ENCODE measurements around the gene BPIFB3.
A peak's percentile ranks its signal among the peaks of the same experiment; 100 is the strongest.

Gene BPIFB3

DNA sequence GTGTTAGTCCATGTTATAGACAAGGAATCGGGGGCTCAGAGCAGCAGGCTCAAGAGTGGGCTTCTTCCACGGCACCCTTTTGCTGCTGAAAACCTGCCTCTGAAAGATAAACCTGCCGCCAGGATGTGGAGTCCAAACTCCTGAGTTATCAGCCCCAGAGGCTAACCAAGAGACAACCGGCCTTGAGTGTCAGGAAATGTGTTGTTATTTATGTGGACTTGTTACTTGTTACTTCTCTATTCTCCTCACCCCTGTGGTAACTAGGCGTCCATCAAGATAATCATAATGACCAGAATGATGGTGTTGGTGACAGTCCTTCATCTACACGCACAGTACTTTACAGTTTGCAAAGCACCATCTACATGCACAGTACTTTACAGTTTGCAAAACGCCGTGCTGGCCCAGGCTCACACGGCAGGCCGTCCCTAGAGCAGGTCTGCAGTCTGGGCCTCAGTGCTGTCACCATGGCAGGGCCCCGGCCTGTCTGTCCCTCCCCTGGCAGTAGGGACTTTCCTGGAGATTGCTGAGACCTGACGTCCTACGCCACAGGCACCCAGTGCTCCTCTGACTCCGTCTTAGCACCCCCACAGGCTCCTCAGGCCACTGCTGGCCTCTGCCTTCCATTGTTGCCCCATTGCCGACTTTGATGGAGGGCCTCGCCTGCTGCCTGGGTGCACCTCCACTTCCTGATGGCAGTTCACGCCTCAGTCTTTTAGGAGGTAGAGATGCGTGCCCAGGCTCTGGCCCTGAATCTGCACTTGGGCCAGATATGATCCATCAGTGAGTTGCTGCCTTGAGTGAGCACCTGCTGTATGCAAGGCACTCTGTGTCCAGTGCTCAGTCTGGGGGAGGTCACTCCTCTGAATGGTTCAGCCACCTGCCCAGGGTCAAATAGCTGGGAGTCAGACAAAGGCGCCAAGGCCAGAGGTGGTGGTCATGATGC lies 16.7 kb downstream of the BPIFB3 start:
- no peaks in the 10 kb centered on the region for H3K4me1 ChIP-seq (ENCODE audit: control insufficient read depth, insufficient read depth, low read length)
- no peaks in the 10 kb centered on the region for H3K9me3 ChIP-seq (ENCODE audit: control insufficient read depth, insufficient read depth, low read depth, low read length)
- ChIA-PET CTCF (no interaction called here), POLR2A (interaction anchor here (1.1 kb wide), 1 partner anchor 923 kb away, joined by 4 read pairs; no protein-coding TSS in a partner anchor)
- no peak overlapping the region for H3K4me3 ChIP-seq (ENCODE audit: low read depth, low read length)
- TF ChIP-seq ZNF558 (tag by site-specific recombination; IDR thresholded peaks at IDR 0.05) (no peak), ZNF701 (tag by site-specific recombination; IDR thresholded peaks at IDR 0.05) (no peak), ZNF76 (tag by site-specific recombination; IDR thresholded peaks at IDR 0.05; ENCODE audit: borderline replicate concordance, low read depth) (no peak), BCL11A (tag by site-specific recombination; IDR thresholded peaks at IDR 0.05; ENCODE audit: low read depth) (no peak), ZBTB48 (tag by site-specific recombination; IDR thresholded peaks at IDR 0.05) (no peak), ZNF16 (tag by site-specific recombination; IDR thresholded peaks at IDR 0.05; ENCODE audit: low read depth) (no peak), ZNF561 (tag by site-specific recombination; IDR thresholded peaks at IDR 0.05; ENCODE audit: borderline replicate concordance) (no peak), ZNF426 (tag by site-specific recombination; IDR thresholded peaks at IDR 0.05) (no peak), FEZF1 (tag by site-specific recombination; IDR thresholded peaks at IDR 0.05) (no peak)
- TF ChIP-seq, protein P1, sequence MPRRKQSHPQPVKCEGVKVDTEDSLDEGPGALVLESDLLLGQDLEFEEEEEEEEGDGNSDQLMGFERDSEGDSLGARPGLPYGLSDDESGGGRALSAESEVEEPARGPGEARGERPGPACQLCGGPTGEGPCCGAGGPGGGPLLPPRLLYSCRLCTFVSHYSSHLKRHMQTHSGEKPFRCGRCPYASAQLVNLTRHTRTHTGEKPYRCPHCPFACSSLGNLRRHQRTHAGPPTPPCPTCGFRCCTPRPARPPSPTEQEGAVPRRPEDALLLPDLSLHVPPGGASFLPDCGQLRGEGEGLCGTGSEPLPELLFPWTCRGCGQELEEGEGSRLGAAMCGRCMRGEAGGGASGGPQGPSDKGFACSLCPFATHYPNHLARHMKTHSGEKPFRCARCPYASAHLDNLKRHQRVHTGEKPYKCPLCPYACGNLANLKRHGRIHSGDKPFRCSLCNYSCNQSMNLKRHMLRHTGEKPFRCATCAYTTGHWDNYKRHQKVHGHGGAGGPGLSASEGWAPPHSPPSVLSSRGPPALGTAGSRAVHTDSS (tag by site-specific recombination; IDR thresholded peaks at IDR 0.05): no peak
- TF ChIP-seq, protein P2, sequence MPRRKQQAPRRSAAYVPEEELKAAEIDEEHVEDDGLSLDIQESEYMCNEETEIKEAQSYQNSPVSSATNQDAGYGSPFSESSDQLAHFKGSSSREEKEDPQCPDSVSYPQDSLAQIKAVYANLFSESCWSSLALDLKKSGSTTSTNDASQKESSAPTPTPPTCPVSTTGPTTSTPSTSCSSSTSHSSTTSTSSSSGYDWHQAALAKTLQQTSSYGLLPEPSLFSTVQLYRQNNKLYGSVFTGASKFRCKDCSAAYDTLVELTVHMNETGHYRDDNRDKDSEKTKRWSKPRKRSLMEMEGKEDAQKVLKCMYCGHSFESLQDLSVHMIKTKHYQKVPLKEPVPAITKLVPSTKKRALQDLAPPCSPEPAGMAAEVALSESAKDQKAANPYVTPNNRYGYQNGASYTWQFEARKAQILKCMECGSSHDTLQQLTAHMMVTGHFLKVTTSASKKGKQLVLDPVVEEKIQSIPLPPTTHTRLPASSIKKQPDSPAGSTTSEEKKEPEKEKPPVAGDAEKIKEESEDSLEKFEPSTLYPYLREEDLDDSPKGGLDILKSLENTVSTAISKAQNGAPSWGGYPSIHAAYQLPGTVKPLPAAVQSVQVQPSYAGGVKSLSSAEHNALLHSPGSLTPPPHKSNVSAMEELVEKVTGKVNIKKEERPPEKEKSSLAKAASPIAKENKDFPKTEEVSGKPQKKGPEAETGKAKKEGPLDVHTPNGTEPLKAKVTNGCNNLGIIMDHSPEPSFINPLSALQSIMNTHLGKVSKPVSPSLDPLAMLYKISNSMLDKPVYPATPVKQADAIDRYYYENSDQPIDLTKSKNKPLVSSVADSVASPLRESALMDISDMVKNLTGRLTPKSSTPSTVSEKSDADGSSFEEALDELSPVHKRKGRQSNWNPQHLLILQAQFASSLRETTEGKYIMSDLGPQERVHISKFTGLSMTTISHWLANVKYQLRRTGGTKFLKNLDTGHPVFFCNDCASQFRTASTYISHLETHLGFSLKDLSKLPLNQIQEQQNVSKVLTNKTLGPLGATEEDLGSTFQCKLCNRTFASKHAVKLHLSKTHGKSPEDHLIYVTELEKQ (tag by site-specific recombination; IDR thresholded peaks at IDR 0.05; ENCODE audit: borderline replicate concordance): no peak
- TF ChIP-seq, protein P3, sequence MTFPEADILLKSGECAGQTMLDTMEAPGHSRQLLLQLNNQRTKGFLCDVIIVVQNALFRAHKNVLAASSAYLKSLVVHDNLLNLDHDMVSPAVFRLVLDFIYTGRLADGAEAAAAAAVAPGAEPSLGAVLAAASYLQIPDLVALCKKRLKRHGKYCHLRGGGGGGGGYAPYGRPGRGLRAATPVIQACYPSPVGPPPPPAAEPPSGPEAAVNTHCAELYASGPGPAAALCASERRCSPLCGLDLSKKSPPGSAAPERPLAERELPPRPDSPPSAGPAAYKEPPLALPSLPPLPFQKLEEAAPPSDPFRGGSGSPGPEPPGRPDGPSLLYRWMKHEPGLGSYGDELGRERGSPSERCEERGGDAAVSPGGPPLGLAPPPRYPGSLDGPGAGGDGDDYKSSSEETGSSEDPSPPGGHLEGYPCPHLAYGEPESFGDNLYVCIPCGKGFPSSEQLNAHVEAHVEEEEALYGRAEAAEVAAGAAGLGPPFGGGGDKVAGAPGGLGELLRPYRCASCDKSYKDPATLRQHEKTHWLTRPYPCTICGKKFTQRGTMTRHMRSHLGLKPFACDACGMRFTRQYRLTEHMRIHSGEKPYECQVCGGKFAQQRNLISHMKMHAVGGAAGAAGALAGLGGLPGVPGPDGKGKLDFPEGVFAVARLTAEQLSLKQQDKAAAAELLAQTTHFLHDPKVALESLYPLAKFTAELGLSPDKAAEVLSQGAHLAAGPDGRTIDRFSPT (tag by site-specific recombination; IDR thresholded peaks at IDR 0.05): no peak
- H3K27ac ChIP-seq (ENCODE audit: extremely low read depth, low read depth, low read length): no peak overlapping the region
- no peaks in the 10 kb centered on the region for H3K36me3 ChIP-seq (ENCODE audit: control insufficient read depth in 2 of 2, insufficient read depth in 1 of 2, low read length in 2 of 2)

DNA sequence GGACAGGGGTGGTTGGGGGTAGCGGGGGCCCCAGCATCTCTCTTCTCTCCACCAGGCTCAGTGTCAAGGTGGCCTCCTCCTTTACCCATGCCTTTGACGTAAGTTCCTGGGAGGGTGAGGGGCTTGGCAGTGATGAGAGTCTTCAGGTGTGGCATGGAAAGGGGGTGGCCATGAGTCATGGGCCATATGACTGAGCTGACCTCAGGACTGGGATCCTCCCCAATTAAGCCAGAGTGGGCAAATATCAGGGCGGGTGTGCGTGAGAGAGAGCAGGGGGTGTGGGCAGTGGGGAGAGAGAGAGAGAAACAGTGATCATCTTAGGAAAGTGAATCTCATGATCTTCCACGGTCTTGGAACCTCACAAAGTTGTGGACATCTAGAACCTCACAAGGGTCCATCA lies 17.5 kb downstream of the BPIFB3 start:
- Histone ChIP-seq H3K36me3 (ENCODE audit: control insufficient read depth in 2 of 2, insufficient read depth in 1 of 2, low read length in 2 of 2) (no peaks in the 10 kb centered on the region), H3K4me1 (ENCODE audit: control insufficient read depth, insufficient read depth, low read length) (no peaks in the 10 kb centered on the region), H3K27ac (ENCODE audit: extremely low read depth, low read depth, low read length) (no peak overlapping the region), H3K9me3 (ENCODE audit: control insufficient read depth, insufficient read depth, low read depth, low read length) (no peaks in the 10 kb centered on the region), H3K4me3 (ENCODE audit: low read depth, low read length) (no peak overlapping the region)
- TF ChIP-seq ZFHX2 (tag by site-specific recombination; conservative IDR thresholded peaks at IDR 0.05): 0 out of 2 replicates have a peak, but pooled peaks have one; percentile 18
- peak; percentile 77 for TF ChIP-seq KLF1 (tag by site-specific recombination; IDR thresholded peaks at IDR 0.05)
- peak; percentile 49; the same call in 1 of the 2 replicates for TF ChIP-seq EGR2 (tag by site-specific recombination; IDR thresholded peaks at IDR 0.05; ENCODE audit: low read depth)
- no peak for TF ChIP-seq ZNF239 (tag by site-specific recombination; IDR thresholded peaks at IDR 0.05)
- TF ChIP-seq, protein P4, sequence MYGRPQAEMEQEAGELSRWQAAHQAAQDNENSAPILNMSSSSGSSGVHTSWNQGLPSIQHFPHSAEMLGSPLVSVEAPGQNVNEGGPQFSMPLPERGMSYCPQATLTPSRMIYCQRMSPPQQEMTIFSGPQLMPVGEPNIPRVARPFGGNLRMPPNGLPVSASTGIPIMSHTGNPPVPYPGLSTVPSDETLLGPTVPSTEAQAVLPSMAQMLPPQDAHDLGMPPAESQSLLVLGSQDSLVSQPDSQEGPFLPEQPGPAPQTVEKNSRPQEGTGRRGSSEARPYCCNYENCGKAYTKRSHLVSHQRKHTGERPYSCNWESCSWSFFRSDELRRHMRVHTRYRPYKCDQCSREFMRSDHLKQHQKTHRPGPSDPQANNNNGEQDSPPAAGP (tag by site-specific recombination; IDR thresholded peaks at IDR 0.05): peak; percentile 91
- POLR2A ChIA-PET: interaction anchor here (1.1 kb wide), 1 partner anchor 922 kb away, joined by 4 read pairs; no protein-coding TSS in a partner anchor
- CTCF ChIA-PET: no interaction called here

Data from HEK293 (cell line).